K562 (cell line): ENCODE results near the gene G6PD. TPM values are rescaled to one million over a fixed set of nuclear protein-coding genes. Genes with fewer than 3 reads are reported as not detected.

Experiments
- ARNT ChIP-seq, 2 experiments: fragments of 450-650 bp; IDR thresholded peaks; 2 replicates each; pipeline ENCODE4 v1.6.1; 2016; ENCODE audit warnings: mild to moderate bottlenecking in 1 of 2
- ATF4 ChIP-seq: fragments of 450-650 bp; formaldehyde crosslinking; IDR thresholded peaks from 2 replicates; pipeline ENCODE4 v1.4.0; 2022; ENCODE audit warnings: mild to moderate bottlenecking, moderate library complexity
- BHLHE40 ChIP-seq: IDR thresholded peaks from 2 replicates; pipeline ENCODE4 v1.6.1; 2011; ENCODE audit warnings: low read length, improper control_type of control experiment
- CBX1 ChIP-seq: sonication (generic); IDR thresholded peaks from 2 replicates; pipeline ENCODE4 v1.6.1; 2016; ENCODE audit warnings: antibody characterized with exemption, low read depth, mild to moderate bottlenecking
- CHD1 ChIP-seq: fragments of 200-600 bp; sonication (generic); IDR thresholded peaks from one replicate; pipeline ENCODE4 v1.6.1; 2012; ENCODE audit warnings: mild to moderate bottlenecking, moderate library complexity, low read length, inconsistent platforms
- DDX20 ChIP-seq: fragments of 450-650 bp; IDR thresholded peaks from 2 replicates; pipeline ENCODE4 v1.6.1; 2016; ENCODE audit warnings: missing genetic modification characterization, low read depth, mild to moderate bottlenecking, missing compliant biosample characterization, moderate library complexity
- DNMT1 ChIP-seq: fragments of 450-650 bp; IDR thresholded peaks from 2 replicates; pipeline ENCODE4 v1.6.1; 2016; ENCODE audit warnings: antibody characterized with exemption, mild to moderate bottlenecking
- ID3 ChIP-seq, 2 experiments: fragments of 250-450 bp in 1 of 2; fragments of 450-650 bp in 1 of 2; sonication (Bioruptor Pico) in 1 of 2; IDR thresholded peaks; 2 replicates each; pipeline versions ENCODE4 v1.6.1 to v1.8.0; 2016 to 2021; ENCODE audit warnings: mild to moderate bottlenecking in 2 of 2, moderate library complexity in 2 of 2, missing compliant biosample characterization in 1 of 2, missing genetic modification characterization in 1 of 2
- JUND ChIP-seq, 2 experiments: IDR thresholded peaks; 2 replicates in 1 of 2; 3 replicates in 1 of 2; pipeline ENCODE4 v1.6.1; 2011; ENCODE audit warnings: borderline replicate concordance in 2 of 2, low read depth in 2 of 2, low read length in 2 of 2, improper control_type of control experiment in 1 of 2, missing biosample characterization in 1 of 2, missing genetic modification characterization in 1 of 2, missing genetic modification reagents in 1 of 2
- LEF1 ChIP-seq: fragments of 450-650 bp; IDR thresholded peaks from 2 replicates; pipeline ENCODE4 v1.6.1; 2016; ENCODE audit warnings: mild to moderate bottlenecking
- MYBL2 ChIP-seq, 2 experiments: fragments of 450-650 bp in 1 of 2; sonication (generic) in 1 of 2; formaldehyde crosslinking in 1 of 2; IDR thresholded peaks; 2 replicates each; pipeline versions ENCODE4 v1.6.1 to v1.8.1; 2017 to 2022; ENCODE audit warnings: borderline replicate concordance in 1 of 2, inconsistent platforms in 1 of 2, low read depth in 1 of 2, mild to moderate bottlenecking in 1 of 2, missing genetic modification reagents in 1 of 2, moderate library complexity in 1 of 2
- NEUROD1 ChIP-seq: fragments of 150-350 bp; IDR thresholded peaks from 2 replicates; pipeline ENCODE4 v1.6.1; 2014; ENCODE audit warnings: borderline replicate concordance, low read length, low read depth; ENCODE audit not compliant: partially characterized antibody
- NFIX ChIP-seq: fragments of 250-450 bp; sonication (Bioruptor Pico); IDR thresholded peaks from 2 replicates; pipeline ENCODE4 v1.4.0; 2020; ENCODE audit warnings: low read depth, mild to moderate bottlenecking, moderate library complexity
- NR1H2 ChIP-seq: sonication (generic); formaldehyde crosslinking; IDR thresholded peaks from 2 replicates; pipeline ENCODE4 v1.4.0; 2020; ENCODE audit warnings: mild to moderate bottlenecking, missing genetic modification reagents
- POLR2H ChIP-seq: IDR thresholded peaks from 2 replicates; pipeline ENCODE4 v1.6.1; 2016; ENCODE audit warnings: missing genetic modification characterization, low read depth, mild to moderate bottlenecking, control low read depth, missing compliant biosample characterization, moderate library complexity
- RAD51 ChIP-seq: fragments of 450-650 bp; IDR thresholded peaks from 2 replicates; pipeline ENCODE4 v1.7.1; 2016; ENCODE audit warnings: low read depth, mild to moderate bottlenecking, borderline replicate concordance
- SP2 ChIP-seq: IDR thresholded peaks from 2 replicates; pipeline ENCODE4 v1.6.1; 2011; ENCODE audit warnings: mild to moderate bottlenecking, low read depth, low read length, moderate library complexity; ENCODE audit not compliant: poor library complexity, severe bottlenecking; ENCODE audit errors: extremely low read depth
- TBP ChIP-seq: optimal IDR thresholded peaks from 2 replicates; pipeline ENCODE3; 2011; ENCODE audit warnings: low read depth, low read length, improper control_type of control experiment
- ZNF197 ChIP-seq: fragments of 200-800 bp; sonication (Bioruptor generic); IDR thresholded peaks from 2 replicates; pipeline ENCODE4 v1.6.1; 2016; ENCODE audit warnings: low read depth, missing genetic modification characterization, missing compliant biosample characterization
- ZNF431 ChIP-seq: sonication (generic); formaldehyde crosslinking; IDR thresholded peaks from 2 replicates; pipeline ENCODE4 v1.8.0; 2022; ENCODE audit warnings: mild to moderate bottlenecking, missing genetic modification reagents
- ZNF512 ChIP-seq: IDR thresholded peaks from 2 replicates; pipeline ENCODE4 v1.6.1; 2016; ENCODE audit warnings: missing genetic modification characterization, missing compliant biosample characterization
- ZNF764 ChIP-seq: fragments of 250-450 bp; sonication (Bioruptor Pico); IDR thresholded peaks from 2 replicates; pipeline ENCODE4 v1.4.0; 2020; ENCODE audit warnings: low read depth, mild to moderate bottlenecking, moderate library complexity
- ZNF785 ChIP-seq: fragments of 250-450 bp; sonication (Bioruptor Pico); IDR thresholded peaks from 2 replicates; pipeline ENCODE4 v1.4.0; 2020; ENCODE audit warnings: mild to moderate bottlenecking
- polyA plus RNA-seq, 8 experiments: library from polyadenylated mRNA; depleted of rRNA in 4 of 8; stranded (reverse) in 5 of 8; unstranded in 3 of 8; fragments of >200 nt; fragmentation: Nextera tagmentation in 2 of 8; fragmentation: Illumina TruSeq in 1 of 8; extraction: Ambion mirVana in 2 of 8; extraction: Trizol in 1 of 8; gene quantifications; 2 replicates each; pipeline versions ENCODE4 v1.2.1 to v1.2.3, GENCODE V29; 2011 to 2014; ENCODE audit warnings: inconsistent platforms in 1 of 8, missing spikeins in 1 of 8
- total RNA-seq, 7 experiments: library from RNA; depleted of rRNA in 6 of 7; stranded (reverse); fragments of >200 nt in 6 of 7; fragmentation: Illumina TruSeq in 2 of 7; extraction: Trizol in 2 of 7; gene quantifications; 2 replicates each; pipeline versions ENCODE4 v1.2.1 to v1.2.3, GENCODE V29; 2011 to 2021; ENCODE audit warnings: low replicate concordance in 1 of 7
- TF ChIP-seq, protein P1 (sequence below): sonication (generic); formaldehyde crosslinking; IDR thresholded peaks from 2 replicates; pipeline ENCODE4 v1.8.1; 2023; ENCODE audit warnings: mild to moderate bottlenecking, missing genetic modification reagents

The G6PD gene
- total and polyA plus RNA-seq, 9 of the 15 experiments (the other 6 are each of a cell fraction or from before 2014, with no cell fraction given) = 2.9 to 222 (median 66.4) TPM

DNA sequence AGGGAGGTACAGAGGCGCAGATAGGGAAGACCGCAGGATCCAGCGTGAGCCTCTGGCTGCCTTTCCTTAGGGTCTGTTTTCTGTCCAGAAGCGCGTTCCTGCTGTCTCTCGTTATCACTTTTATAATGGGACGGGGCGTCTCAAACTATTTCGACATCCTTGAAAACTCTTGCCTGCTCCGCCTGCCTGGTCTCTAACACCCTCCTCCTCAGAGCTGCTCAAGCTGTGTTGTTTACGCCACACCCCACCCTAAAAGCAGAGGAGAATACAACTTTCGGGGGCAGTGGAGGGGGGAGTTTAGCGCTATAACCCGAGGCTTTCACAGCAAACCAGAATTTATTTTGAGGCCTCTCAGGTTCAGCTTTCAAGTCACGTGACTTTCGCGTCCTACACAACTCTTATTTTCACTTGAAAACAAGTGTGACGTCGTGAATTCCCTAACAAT lies 30.0 kb downstream of the G6PD start (continued):
- no peak for TF ChIP-seq NFIX (CRISPR knock-in tag)
- no peak for TF ChIP-seq ZNF785 (CRISPR knock-in tag)
- no peak for TF ChIP-seq DNMT1
- TF ChIP-seq, protein P1, sequence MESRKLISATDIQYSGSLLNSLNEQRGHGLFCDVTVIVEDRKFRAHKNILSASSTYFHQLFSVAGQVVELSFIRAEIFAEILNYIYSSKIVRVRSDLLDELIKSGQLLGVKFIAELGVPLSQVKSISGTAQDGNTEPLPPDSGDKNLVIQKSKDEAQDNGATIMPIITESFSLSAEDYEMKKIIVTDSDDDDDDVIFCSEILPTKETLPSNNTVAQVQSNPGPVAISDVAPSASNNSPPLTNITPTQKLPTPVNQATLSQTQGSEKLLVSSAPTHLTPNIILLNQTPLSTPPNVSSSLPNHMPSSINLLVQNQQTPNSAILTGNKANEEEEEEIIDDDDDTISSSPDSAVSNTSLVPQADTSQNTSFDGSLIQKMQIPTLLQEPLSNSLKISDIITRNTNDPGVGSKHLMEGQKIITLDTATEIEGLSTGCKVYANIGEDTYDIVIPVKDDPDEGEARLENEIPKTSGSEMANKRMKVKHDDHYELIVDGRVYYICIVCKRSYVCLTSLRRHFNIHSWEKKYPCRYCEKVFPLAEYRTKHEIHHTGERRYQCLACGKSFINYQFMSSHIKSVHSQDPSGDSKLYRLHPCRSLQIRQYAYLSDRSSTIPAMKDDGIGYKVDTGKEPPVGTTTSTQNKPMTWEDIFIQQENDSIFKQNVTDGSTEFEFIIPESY = no peak
- TF ChIP-seq MYBL2 (IDR thresholded peaks at IDR 0.05; ENCODE audit: low read depth) = no peak
- TF ChIP-seq MYBL2 (CRISPR knock-in tag; IDR thresholded peaks at IDR 0.05; ENCODE audit: borderline replicate concordance) = no peak
- no peak for TF ChIP-seq ZNF512 (tag)
- no peak; the same call in 1 of the 2 replicates for TF ChIP-seq BHLHE40
- TF ChIP-seq SP2 = no peak
- no peak for TF ChIP-seq CBX1
- no peak for TF ChIP-seq NEUROD1
- no peak for TF ChIP-seq DDX20
- TF ChIP-seq LEF1 = no peak
- TF ChIP-seq ID3 (CRISPR knock-in tag; IDR thresholded peaks at IDR 0.05) = no peak
- no peak for TF ChIP-seq ID3 (tag; IDR thresholded peaks at IDR 0.05)
- TF ChIP-seq ZNF197 (CRISPR knock-in tag) = no peak
- no peak for TF ChIP-seq NR1H2 (CRISPR knock-in tag)
- no peak for TF ChIP-seq JUND (IDR thresholded peaks at IDR 0.05; ENCODE audit: borderline replicate concordance, low read depth, low read length)
- TF ChIP-seq JUND (tag; IDR thresholded peaks at IDR 0.05; ENCODE audit: borderline replicate concordance, low read depth, low read length) = no peak
- no peak for TF ChIP-seq POLR2H
- TF ChIP-seq ZNF431 = no peak
- no peak for TF ChIP-seq CHD1
- TF ChIP-seq TBP = no peak
- TF ChIP-seq ATF4 (CRISPR knock-in tag) = no peak
- peak; percentile 92 for TF ChIP-seq RAD51
- TF ChIP-seq ZNF764 (CRISPR knock-in tag) = no peak
- TF ChIP-seq ARNT (IDR thresholded peaks at IDR 0.05) = no peak; a peak in 1 of 4 replicates
